GM21619 (cell line): Measurements from ENCODE around the gene BFSP2.
A peak's percentile ranks its signal among the peaks of the same experiment; 100 is the strongest.
"Not testable (repeated sequence)": the region's sequence is repeated elsewhere in the genome, so short reads cannot be mapped to it uniquely, and the experiment has no call there.

Experiments used
- ATAC-seq: cut with Tn5 transposase; IDR thresholded peaks from one replicate; pipeline ENCODE4 v1.9.1; 2021; ENCODE audit not compliant: unreplicated experiment

Gene BFSP2

GRCh38 chr3:133475245-133476010 lies 75.6 kb downstream of the BFSP2 start:
- ATAC-seq: peak; percentile 78

GRCh38 chr3:133476971-133477375 lies 77.1 kb downstream of the BFSP2 start:
- ATAC-seq: no peak

- ATAC-seq: peak; percentile 38
Observed at GRCh38 chr3:133477487-133477886, 77.6 kb downstream of the BFSP2 start.

- ATAC-seq: no peak
Observed at GRCh38 chr3:133478624-133479023, 78.8 kb downstream of the BFSP2 start.

- no peak for ATAC-seq
Observed at GRCh38 chr3:133479401-133479800, 79.5 kb downstream of the BFSP2 start.

- peak; percentile 42 for ATAC-seq
Observed at GRCh38 chr3:133479895-133480669, 80.2 kb downstream of the BFSP2 start.

GRCh38 chr3:133482474-133482873 lies 82.6 kb downstream of the BFSP2 start:
- not testable (repeated sequence) for ATAC-seq

- no peak for ATAC-seq
Observed at GRCh38 chr3:133486658-133487057, 86.8 kb downstream of the BFSP2 start.

- no peak for ATAC-seq
Observed at GRCh38 chr3:133487204-133487603, 87.3 kb downstream of the BFSP2 start.

GRCh38 chr3:133487920-133488540 lies 88.2 kb downstream of the BFSP2 start:
- ATAC-seq: no peak

- ATAC-seq: no peak
Observed at GRCh38 chr3:133488785-133489367, 89.0 kb downstream of the BFSP2 start.

- no peak for ATAC-seq
Observed at GRCh38 chr3:133489466-133490085, 89.7 kb downstream of the BFSP2 start.

GRCh38 chr3:133490468-133491351 lies 90.9 kb downstream of the BFSP2 start:
- ATAC-seq: peak; percentile 88

- peak; percentile 18 for ATAC-seq
Observed at GRCh38 chr3:133491481-133492059, 91.7 kb downstream of the BFSP2 start.

GRCh38 chr3:133492159-133492741 lies 92.4 kb downstream of the BFSP2 start:
- ATAC-seq: no peak

GRCh38 chr3:133494469-133494868 lies 94.6 kb downstream of the BFSP2 start:
- no peak for ATAC-seq

GRCh38 chr3:133502542-133502941 lies 102.7 kb downstream of the BFSP2 start:
- not testable (repeated sequence) for ATAC-seq

- no peak for ATAC-seq
Observed at GRCh38 chr3:133503409-133503808, 103.6 kb downstream of the BFSP2 start.

GRCh38 chr3:133504736-133505135 lies 104.9 kb downstream of the BFSP2 start:
- ATAC-seq: no peak
